HG03108 (cell line): Measurements from ENCODE around the gene L3MBTL1.

Experiments
- ATAC-seq: cut with Tn5 transposase; IDR thresholded peaks from one replicate; pipeline ENCODE4 v1.9.1; 2021; ENCODE audit warnings: moderate library complexity; ENCODE audit not compliant: unreplicated experiment

The L3MBTL1 gene

DNA sequence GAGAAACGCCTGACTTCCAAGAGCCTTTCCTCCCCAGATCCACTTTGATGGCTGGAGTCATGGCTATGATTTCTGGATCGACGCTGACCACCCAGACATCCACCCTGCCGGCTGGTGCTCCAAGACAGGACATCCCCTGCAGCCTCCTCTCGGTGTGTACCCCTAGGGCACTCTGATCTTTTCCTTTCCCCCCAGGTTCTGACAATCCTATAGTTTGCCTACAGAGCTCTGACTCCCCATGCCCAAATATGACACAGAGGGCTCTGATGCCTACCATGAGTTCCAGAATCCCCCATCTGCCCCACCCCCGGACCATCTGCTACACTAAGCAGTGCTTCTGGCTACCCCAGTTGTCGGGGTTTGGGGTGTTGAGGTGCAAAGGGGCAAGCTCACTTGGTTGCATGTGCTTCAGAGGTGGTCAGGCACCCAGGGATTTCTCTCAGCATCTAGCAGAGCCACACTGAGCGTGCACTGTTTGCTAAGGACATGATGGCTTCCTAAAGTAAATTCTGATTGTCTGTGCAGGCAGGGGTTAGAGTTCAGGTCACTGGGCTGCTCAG is 27.4 kb downstream of the L3MBTL1 start:
- ATAC-seq, result no peak

DNA sequence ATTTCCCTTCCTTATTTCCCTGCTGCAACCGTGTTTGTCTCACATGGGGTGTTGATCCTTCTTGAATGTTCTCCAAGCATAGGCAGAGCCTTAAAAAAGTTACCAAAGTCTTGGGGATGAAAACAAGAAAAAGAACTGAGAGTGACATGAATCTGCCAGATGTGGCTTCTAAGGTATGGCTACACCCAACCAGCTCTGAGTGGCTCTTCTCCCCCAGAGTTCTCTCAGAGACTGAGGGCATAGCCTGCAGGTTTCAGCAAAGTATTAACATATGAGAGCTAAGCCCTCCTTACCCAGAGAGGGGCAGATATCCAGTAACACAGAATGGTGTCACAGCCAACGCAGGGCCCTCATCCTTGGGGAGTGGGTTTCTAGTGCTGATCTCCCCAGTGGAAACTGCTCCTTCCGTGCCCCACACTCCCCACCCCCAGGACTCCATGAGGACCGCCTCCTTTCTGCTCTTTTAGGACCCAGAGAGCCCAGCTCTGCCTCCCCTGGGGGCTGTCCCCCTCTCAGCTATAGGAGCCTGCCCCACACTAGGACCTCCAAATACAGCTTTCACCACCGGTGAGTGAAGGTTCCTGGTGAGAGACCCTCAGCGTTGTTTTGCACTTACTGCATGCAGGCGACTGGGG is 28.0 kb downstream of the L3MBTL1 start:
- no peak for ATAC-seq

DNA sequence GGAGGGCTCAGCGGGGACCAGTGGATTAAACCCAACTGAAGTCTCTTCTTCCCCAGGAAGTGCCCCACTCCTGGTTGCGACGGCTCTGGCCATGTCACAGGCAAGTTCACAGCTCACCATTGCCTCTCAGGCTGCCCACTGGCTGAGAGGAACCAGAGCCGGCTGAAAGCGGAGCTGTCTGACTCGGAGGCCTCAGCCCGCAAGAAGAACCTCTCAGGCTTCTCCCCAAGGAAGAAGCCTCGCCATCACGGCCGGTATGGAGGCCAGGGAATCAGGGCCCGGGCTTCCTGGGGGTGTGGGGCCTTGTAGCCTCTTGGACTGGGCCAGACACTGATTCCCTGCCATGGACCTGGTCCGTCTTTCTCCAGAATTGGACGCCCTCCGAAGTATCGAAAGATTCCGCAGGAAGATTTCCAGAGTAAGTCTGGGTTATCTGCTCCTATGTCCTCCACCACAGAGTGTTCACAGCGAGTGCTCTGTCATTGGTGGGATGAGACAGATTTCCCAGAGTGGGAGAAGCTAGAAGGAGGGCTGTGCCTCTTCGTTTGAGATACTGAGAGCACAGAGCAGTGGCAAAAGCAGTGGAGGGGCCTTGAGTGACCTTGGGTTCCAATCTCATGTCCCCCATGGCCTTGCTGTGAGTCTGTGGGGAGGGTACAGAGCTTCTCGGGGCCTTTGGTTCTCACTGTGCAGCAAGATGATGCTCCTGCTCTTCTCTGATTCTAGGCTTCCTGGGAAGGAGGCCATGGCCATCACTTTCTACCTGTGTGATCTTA is 28.7 kb downstream of the L3MBTL1 start:
- no peak for ATAC-seq

DNA sequence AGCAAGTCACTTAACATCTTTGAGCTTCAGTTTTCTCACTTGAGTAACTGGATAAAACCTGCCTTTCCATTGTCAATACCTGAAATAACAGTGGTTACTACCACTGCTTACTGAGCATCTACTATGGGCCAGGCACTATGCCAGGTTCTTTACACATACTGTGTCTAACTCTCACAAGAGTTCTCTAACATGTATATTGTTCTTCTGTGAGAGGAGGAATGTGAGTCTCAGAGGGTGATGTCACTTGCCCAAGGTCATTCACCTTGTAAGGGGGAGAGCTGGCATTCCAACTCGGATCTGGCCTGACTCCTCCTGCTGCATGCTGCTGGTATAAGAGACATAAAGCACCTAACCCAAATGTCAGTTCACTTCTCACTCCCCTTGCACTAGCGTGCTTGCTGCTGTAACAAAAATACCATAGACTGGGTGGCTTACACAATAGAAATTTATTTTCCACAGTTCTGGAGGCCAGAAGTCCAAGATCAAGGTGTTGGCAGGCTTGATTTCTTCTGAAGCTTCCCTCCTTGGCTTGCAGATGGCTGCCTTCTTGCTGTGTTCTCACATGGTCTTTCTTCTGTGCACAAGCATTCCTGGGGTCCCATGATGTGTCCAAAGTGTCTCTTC is 29.4 kb downstream of the L3MBTL1 start:
- ATAC-seq, result no peak

DNA sequence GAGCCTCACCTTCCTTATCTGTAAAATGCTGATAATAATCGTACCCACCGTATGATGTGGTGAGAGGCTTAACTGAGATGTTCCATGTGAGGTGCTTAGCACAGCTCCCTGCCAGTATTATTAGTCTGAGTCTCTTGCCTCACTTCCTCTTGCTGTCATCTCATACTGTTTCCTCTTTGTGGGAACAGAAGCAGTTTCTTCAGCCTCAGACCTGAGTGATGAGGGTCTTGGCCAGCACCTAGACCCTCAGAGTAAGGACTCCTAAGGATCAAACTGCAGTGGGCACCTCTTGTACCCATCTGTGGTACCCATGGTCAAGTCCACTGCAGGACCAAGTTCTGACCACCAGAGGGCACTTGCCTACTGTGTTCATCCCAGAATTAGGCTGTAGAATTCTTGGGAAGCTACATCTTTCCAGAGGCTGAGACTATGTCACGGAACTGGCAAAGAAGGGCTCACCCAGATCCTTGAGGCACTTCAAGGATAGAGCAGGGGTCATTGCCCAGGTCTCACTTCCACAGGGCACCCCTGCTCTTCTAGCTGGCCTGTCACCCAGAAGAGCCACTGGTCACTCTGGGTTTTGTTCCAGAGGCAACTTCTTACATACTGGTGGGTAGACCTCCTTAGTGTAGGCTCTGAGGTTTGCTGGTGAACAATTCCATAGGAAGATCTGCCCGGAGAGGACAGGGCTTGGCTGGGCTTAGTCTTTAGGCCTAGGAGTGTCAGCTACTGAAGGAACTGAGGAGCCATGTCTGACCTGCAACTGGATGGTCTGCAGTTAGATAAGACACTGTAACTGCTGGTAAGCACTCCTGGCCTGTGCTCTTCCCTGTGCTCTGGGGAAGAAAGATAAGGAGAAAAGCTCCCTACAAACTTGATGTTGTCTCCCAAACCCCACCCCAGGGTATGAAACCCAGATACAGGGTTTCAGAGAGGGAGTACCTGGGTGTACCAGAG is 30.7 kb downstream of the L3MBTL1 start:
- no peak for ATAC-seq

DNA sequence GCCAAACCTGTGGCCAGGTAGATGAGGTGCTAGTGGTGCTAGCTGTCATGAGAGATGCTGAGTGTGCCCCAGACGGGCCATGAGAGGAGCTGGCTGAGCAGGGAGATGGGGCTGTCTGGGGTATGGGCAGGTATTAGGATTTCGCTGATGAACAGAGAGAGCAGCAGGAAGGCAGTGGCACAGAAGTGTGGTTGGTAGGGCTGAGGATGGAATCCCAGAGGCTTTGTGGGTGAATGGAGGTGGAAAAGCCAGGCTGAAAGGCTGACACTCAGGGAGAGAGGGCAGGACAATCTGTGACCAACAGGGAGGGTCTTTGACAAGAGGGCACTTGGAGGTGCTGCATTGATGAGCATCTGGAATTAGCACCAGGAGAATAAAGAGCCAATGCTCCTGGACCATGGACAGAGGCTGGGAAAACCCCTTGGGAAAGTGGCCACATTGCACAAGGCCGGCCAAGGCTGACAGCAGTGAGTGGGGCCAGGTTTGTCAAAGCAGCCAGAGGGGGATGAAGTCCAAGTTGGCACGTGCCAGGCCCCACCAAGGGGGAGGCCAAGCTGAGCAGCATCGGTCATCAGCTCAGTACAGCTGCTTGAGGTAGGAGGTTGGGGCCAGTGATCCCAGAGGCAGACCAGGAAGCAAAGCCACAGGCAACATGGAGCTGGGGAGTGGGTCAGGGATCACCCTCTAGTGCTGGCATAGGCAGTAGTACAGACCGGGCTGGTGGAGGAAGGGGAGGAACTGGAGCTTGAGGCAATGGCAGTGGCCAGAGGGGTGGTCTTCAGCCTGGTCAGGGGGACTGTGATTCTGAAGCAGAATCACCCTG is 31.6 kb downstream of the L3MBTL1 start:
- ATAC-seq, result no peak

DNA sequence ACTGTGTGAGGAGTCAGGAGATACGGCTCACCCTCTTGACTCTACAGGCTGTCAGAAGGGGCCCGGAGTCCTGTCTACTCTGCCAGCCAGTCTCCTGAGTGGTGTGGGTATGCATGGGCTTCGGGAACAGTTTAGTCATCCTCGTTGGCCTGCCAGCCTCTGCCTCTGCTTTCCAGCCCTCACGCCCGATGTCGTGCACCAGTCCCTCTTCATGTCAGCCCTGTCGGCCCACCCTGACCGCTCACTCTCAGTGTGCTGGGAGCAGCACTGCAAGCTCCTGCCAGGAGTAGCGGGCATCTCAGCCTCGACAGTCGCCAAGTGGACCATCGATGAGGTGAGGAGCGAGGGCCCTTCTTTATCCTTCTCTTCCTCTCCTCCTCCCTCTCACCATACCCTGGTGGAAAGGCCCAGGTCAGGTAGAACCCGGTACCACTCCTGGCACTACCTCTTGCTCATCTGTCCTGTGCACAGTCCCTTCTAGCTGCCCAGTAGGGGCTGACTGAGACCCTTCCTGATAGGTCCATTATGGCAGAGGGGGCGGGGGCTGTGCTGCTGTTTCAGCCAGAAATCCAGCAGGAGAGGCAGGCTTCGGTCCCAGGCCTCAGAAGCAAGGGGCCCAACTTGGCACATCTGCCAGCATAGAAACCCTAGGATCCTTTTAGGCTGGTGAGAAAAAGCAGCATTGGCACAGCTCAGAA is 32.6 kb downstream of the L3MBTL1 start:
- no peak for ATAC-seq

DNA sequence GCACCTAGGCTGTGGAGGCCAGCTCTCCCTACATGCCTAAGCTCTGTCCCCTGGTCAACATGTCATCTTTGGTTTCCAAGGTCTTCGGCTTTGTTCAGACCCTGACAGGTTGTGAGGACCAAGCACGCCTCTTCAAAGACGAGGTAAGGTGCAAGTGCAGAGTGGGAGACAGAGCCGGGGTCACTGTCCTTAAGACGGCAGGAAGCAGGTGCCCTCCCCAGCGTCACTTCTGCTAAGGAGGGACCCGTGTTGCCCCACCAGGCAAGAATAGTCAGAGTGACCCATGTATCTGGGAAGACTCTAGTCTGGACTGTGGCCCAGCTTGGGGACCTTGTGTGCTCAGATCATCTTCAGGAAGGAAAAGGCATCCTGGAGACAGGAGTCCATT is 33.2 kb downstream of the L3MBTL1 start:
- no peak for ATAC-seq

DNA sequence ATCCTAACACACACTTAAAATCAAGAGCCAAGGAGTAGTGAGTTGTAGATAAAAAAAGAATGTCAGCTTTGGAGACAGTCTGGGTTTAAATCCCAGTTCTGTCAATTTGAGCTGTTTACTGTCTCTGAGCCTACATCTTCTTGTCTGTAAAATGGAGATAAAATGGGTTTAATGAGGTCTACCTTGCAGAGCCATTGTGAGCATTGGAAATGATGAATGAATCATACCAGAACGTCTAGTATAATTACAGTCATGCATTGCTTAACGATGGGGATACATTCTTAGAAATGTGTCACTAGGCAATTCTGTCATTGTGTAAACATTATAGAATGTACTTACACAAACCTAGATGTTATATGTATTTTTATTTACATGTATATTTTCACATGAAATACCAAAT is 33.7 kb downstream of the L3MBTL1 start:
- ATAC-seq, result no peak

DNA sequence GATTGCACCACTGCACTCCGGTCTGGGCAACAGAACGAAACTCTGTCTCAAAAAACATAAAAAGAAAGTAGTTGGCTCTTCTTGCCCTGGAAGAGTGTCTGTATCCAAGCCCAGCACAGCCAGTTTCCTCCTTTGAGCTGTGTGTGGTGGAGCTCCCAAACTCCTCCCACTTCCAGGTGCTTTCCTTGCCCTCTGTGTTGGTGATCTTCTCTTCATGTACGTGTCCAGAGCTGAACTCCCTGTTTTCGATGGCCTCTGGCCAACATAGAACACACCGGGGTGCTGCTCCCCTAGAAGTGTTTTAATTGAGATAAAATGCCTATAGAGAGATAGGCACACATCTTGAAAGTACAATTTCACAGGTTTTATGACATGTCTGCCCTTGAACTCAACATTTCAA is 34.7 kb downstream of the L3MBTL1 start:
- no peak for ATAC-seq

DNA sequence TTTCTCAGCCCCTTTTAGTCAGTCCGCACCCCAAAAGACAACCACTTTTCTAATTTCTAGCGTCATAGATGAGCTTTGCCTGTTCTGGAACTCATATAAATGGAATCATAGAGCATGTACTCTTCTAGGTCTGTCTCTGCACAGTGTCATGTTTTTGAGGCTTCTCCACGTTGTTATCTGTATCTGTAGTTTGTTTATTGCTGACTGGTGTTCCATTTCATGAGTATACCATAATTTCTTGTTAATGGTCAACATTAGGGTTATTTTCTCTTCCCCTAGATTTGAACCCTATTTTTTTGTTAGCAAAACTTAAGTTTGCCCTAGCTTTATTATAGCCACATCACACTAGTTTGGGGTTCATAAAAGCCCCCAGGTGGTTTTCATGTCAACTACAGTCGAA is 35.2 kb downstream of the L3MBTL1 start:
- ATAC-seq, result no peak

DNA sequence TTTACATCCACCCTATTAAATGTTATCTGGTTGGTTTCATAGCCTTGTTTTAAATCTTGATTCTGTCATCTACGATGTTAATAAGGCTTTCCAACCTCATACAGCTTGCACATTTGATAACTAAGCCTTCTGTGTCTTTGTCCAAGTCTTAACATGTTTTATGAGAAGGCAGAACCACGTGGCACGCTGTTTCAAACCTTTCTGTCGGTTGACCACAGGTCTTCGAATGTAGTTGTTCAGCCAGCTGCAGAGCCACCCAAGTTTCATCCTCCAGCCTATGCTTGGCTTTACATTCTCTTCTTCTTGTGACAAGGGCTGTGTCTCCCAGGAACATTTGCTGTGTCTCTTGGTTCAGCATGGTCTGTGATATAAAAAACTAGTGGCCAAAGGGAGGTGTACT is 35.6 kb downstream of the L3MBTL1 start:
- ATAC-seq, result no peak

DNA sequence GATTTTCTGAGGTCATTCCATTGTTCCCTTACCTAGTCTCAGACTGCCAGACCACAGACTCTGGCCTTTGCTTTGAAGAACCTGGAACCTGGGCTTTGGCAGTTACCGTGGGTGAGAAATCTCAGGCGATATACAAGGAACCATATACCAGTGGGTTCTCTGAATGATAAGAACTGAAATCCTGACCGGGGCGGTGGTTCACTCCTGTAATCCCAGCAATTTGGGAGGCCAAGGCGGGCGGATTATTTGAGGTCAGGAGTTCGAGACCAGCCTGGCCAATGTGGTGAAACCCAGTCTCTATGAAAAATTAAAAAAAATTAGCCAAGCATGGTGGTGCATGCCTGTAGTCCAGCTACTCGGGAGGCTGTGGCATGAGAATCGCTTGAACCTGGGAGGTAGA is 37.0 kb downstream of the L3MBTL1 start:
- no peak for ATAC-seq

DNA sequence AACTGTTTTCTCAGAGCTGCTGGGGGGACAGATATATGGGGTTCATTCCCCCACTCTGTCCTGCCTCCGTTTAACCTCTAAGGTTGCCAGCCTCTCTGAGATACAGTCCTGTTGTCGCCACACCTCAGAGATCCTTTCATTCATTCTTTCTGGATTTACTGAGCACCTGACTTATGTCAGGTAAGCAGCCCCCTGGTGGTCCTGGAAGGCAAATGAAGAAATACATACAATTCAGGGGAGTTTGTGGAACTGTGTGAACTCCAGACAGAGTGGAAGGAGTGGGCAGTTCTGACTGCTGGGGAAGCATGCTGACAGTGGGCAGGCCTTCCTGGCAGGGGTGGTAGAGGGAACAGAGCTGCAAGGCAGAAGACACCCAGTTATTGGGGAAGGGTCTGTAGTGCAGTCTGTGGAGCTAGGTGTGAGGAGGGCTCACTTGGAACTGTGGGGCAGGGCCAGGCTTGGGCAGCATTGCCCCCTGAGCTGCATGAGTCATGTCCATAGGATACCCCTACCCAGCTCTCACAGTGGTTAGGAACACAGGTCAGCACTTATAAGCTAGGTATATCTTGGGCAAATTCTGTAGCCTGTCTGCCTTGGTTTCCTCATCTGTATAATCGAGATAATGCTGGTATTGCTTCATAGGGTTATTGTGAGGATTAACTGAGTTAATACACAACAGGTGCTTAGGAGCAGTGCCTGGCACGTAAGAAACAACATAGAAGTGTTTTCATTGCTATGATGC is 38.5 kb downstream of the L3MBTL1 start:
- no peak for ATAC-seq

DNA sequence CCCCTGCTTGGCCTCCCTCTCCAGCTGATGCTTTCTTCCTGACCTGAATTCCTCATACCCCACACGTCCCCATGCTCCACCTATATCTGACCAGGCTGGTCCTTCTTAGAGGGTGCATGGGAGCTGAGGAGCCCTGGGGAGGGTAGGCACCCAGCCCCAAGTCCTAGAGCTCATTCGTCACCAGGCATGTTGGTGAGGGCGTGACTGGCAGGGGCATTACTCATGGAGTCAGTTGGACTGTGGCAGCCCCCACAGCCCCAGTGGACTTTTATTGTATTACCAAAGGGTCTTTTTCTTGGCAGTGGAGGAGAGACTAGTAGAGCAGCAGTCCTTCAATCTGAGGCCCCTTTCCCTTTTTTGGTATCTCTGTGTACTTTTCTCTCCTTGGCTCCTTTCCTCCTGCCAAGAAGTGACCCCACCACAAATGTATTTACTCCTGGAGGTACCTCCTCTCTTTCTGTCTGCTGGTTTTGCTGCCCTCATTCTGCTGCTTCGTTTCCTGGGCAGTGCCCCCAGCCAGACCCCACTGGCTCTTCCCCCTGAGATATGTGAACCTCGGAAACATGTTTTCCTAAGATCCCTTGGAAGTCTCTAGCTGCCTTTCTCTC is 40.9 kb downstream of the L3MBTL1 start:
- no peak for ATAC-seq

DNA sequence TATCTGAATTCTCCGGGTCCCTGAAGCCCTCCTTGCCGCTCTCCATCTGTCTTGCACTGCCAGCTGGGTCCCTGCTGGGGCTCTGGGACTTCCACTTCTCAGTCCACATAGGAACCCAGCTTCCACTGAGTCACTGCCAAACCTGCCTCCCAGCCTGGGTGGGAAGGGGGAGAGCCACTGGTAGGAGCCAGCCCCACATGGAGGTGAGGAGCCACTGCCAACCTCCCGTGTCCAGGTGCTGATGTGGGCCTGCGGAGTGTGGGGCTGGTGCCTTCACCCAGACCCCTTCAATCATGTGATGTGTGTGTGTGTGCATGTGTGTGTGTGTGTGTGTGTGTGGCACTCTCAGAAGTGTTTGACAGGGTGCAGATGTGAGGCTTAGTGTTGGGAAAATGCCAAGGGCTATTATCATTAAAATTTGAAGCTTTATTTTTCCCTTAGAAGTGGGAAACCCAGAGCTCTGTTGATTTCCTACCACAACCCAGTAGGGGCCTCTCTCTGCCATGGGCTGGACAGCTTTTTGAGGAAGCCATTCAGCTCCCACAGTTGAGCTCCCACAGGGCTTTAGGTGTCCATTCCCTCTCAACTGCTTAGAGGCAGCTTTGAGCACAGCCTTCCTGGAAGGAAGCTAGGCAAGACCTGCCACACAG is 42.0 kb downstream of the L3MBTL1 start:
- ATAC-seq, result no peak

DNA sequence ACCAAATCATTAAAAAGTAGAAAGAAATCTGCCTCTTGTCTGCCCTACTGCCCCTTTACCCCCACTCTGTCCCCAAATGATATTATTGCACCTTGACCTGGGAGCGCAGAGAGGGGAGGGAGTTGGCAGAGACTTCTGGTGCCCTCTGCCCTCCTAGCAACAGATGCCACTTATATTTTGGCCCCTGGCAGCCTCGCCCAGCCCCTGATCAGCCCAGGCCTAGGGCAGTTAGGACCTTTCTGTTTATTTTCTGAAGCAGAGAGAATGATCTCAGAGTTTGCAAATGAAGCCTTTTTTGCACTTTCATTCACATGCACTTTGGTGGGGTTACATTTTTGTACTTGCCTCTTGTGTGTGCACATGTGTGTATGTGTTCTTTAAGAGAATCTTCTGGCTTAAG is 43.0 kb downstream of the L3MBTL1 start:
- ATAC-seq, result no peak

DNA sequence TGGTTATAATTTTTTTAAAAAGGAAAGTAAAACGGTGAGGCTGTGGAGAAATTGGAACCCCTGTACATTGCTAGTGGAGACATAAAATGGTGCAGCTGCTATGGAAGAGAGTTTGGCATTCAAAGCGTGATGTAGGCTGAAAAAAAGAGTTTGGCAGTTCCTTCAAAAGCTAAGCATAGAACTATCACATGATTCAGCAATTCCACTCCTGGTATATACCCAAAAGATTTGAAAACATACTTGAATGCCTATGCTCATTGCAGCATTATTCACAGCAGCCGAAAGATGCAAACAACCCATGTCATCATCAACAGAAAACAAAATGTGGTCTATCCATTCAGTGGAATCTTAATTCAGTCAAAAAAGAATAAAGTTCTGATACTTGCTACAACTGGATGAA is 46.9 kb downstream of the L3MBTL1 start:
- ATAC-seq, result no peak
